K562 (cell line): ENCODE results near the gene ECHDC1. TPM values are rescaled to one million over a fixed set of nuclear protein-coding genes. Genes with fewer than 3 reads are reported as not detected.

Experiments
- ARID1B ChIP-seq: fragments of 450-650 bp; IDR thresholded peaks from 2 replicates; pipeline ENCODE4 v1.6.1; 2016; ENCODE audit warnings: antibody characterized with exemption, mild to moderate bottlenecking, inconsistent platforms
- DPF2 ChIP-seq: fragments of 450-650 bp; IDR thresholded peaks from 2 replicates; pipeline ENCODE4 v1.6.1; 2016
- E2F3 ChIP-seq: fragments of 250-450 bp; sonication (Bioruptor Pico); IDR thresholded peaks from 2 replicates; pipeline ENCODE4 v1.4.0; 2020; ENCODE audit warnings: mild to moderate bottlenecking
- ELF1 ChIP-seq: fragments of 200-800 bp; sonication (Bioruptor generic); IDR thresholded peaks from 2 replicates; pipeline ENCODE4 v1.6.1; 2016; ENCODE audit warnings: missing genetic modification characterization, missing compliant biosample characterization
- ELF4 ChIP-seq: fragments of 450-650 bp; formaldehyde crosslinking; IDR thresholded peaks from 2 replicates; pipeline ENCODE4 v1.4.0; 2022; ENCODE audit warnings: missing genetic modification characterization
- ETV1 ChIP-seq: fragments of 450-650 bp; conservative IDR thresholded peaks from 2 replicates; pipeline ENCODE4 v1.6.1; 2016; ENCODE audit warnings: missing genetic modification characterization, control low read depth, low read depth, missing compliant biosample characterization
- GATA2 ChIP-seq: sonication (generic); formaldehyde crosslinking; IDR thresholded peaks from 2 replicates; pipeline ENCODE4 v1.4.0; 2020; ENCODE audit warnings: mild to moderate bottlenecking, missing genetic modification reagents
- GTF2F1 ChIP-seq: IDR thresholded peaks from 2 replicates; pipeline ENCODE4 v1.6.1; 2011; ENCODE audit warnings: low read depth, low read length, improper control_type of control experiment
- HNRNPK ChIP-seq: fragments of 200-400 bp; formaldehyde crosslinking; IDR thresholded peaks from one replicate; pipeline ENCODE4 v1.6.1; 2018; ENCODE audit warnings: mild to moderate bottlenecking, low read depth, low read length; ENCODE audit not compliant: poor library complexity, severe bottlenecking
- IFI16 ChIP-seq: fragments of 250-450 bp; sonication (Bioruptor Pico); IDR thresholded peaks from 2 replicates; pipeline ENCODE4 v2.1.2; 2022; ENCODE audit warnings: mild to moderate bottlenecking, inconsistent platforms
- JUN ChIP-seq, 2 experiments: sonication (generic) in 1 of 2; formaldehyde crosslinking in 1 of 2; IDR thresholded peaks; 2 replicates each; pipeline versions ENCODE4 v1.6.1 to v1.8.0; 2012 to 2022; ENCODE audit warnings: borderline replicate concordance in 2 of 2, mild to moderate bottlenecking in 2 of 2, improper control_type of control experiment in 1 of 2, low read depth in 1 of 2, low read length in 1 of 2, missing genetic modification reagents in 1 of 2
- MTA1 ChIP-seq: fragments of 450-650 bp; IDR thresholded peaks from 2 replicates; pipeline ENCODE4 v1.6.1; 2017; ENCODE audit warnings: borderline replicate concordance
- NR3C1 ChIP-seq: sonication (generic); formaldehyde crosslinking; IDR thresholded peaks from 2 replicates; pipeline ENCODE4 v1.8.1; 2022; ENCODE audit warnings: missing genetic modification reagents
- NUFIP1 ChIP-seq: fragments of 450-650 bp; IDR thresholded peaks from 2 replicates; pipeline ENCODE4 v1.6.1; 2018; ENCODE audit not compliant: partially characterized antibody
- PML ChIP-seq: IDR thresholded peaks from 2 replicates; pipeline ENCODE4 v1.6.1; 2012; ENCODE audit warnings: low read length, inconsistent platforms
- RBM22 ChIP-seq: fragments of 200-400 bp; formaldehyde crosslinking; IDR thresholded peaks from 2 replicates; pipeline ENCODE4 v1.6.1; 2018; ENCODE audit warnings: low read length, low read depth; ENCODE audit not compliant: poor library complexity, severe bottlenecking
- RBM25 ChIP-seq: fragments of 200-400 bp; formaldehyde crosslinking; IDR thresholded peaks from 2 replicates; pipeline ENCODE4 v1.6.1; 2018; ENCODE audit warnings: low read length, low read depth, moderate library complexity; ENCODE audit not compliant: severe bottlenecking
- RBM39 ChIP-seq: fragments of 200-400 bp; formaldehyde crosslinking; optimal IDR thresholded peaks from 2 replicates; pipeline ENCODE3; 2018; ENCODE audit warnings: low read depth, low read length
- RCOR1 ChIP-seq, 2 experiments: IDR thresholded peaks; 2 replicates each; pipeline ENCODE4 v1.6.1; 2012; ENCODE audit warnings: low read depth in 2 of 2, low read length in 2 of 2, borderline replicate concordance in 1 of 2, improper control_type of control experiment in 1 of 2
- TEAD4 ChIP-seq, 2 experiments: sonication (generic) in 1 of 2; formaldehyde crosslinking in 1 of 2; IDR thresholded peaks; 2 replicates each; pipeline versions ENCODE4 v1.6.1 to v1.8.0; 2012 to 2022; ENCODE audit warnings: borderline replicate concordance in 1 of 2, inconsistent platforms in 1 of 2, low read length in 1 of 2, mild to moderate bottlenecking in 1 of 2, missing genetic modification reagents in 1 of 2
- TFAP4 ChIP-seq: sonication (generic); formaldehyde crosslinking; IDR thresholded peaks from 2 replicates; pipeline ENCODE4 v1.8.0; 2022; ENCODE audit warnings: missing genetic modification reagents, mild to moderate bottlenecking, moderate library complexity, borderline replicate concordance
- ZNF347 ChIP-seq: fragments of 450-650 bp; formaldehyde crosslinking; IDR thresholded peaks from 2 replicates; pipeline ENCODE4 v1.4.0; 2020; ENCODE audit warnings: low read depth, mild to moderate bottlenecking, moderate library complexity
- ZNF551 ChIP-seq: fragments of 250-450 bp; sonication (Bioruptor Pico); IDR thresholded peaks from 2 replicates; pipeline ENCODE4 v1.5.0; 2021; ENCODE audit warnings: mild to moderate bottlenecking, moderate library complexity
- ZNF696 ChIP-seq: fragments of 250-450 bp; sonication (Bioruptor Pico); conservative IDR thresholded peaks from 2 replicates; pipeline ENCODE4 v1.4.0; 2020; ENCODE audit warnings: mild to moderate bottlenecking, moderate library complexity
- ZNF780A ChIP-seq: fragments of 250-450 bp; sonication (Bioruptor Pico); IDR thresholded peaks from 2 replicates; pipeline ENCODE4 v1.5.0; 2021; ENCODE audit warnings: mild to moderate bottlenecking
- polyA plus RNA-seq, 8 experiments: library from polyadenylated mRNA; depleted of rRNA in 4 of 8; stranded (reverse) in 5 of 8; unstranded in 3 of 8; fragments of >200 nt; fragmentation: Nextera tagmentation in 2 of 8; fragmentation: Illumina TruSeq in 1 of 8; extraction: Ambion mirVana in 2 of 8; extraction: Trizol in 1 of 8; gene quantifications; 2 replicates each; pipeline versions ENCODE4 v1.2.1 to v1.2.3, GENCODE V29; 2011 to 2014; ENCODE audit warnings: inconsistent platforms in 1 of 8, missing spikeins in 1 of 8
- total RNA-seq, 7 experiments: library from RNA; depleted of rRNA in 6 of 7; stranded (reverse); fragments of >200 nt in 6 of 7; fragmentation: Illumina TruSeq in 2 of 7; extraction: Trizol in 2 of 7; gene quantifications; 2 replicates each; pipeline versions ENCODE4 v1.2.1 to v1.2.3, GENCODE V29; 2011 to 2021; ENCODE audit warnings: low replicate concordance in 1 of 7
- TF ChIP-seq, protein P1 (sequence below): fragments of 450-650 bp; IDR thresholded peaks from 2 replicates; pipeline ENCODE4 v1.6.1; 2016; ENCODE audit warnings: antibody characterized with exemption

ECHDC1 gene
- total and polyA plus RNA-seq, 9 of the 15 experiments (the other 6 are each of a cell fraction or from before 2014, with no cell fraction given): 58.0 to 105 (median 78.6) TPM

GRCh38 chr6:127342946-127343808 lies at the start of gene ECHDC1 (continued):
- TF ChIP-seq GTF2F1 (peak; percentile 62; the same call in 1 of the 2 replicates), MTA1 (peak; percentile 64; the same call in 1 of the 2 replicates), ETV1 (tag) (peak; percentile 95), PML (peak; percentile 39; the same call in 1 of the 2 replicates), RBM39 (no peak), GATA2 (CRISPR knock-in tag) (no peak), IFI16 (CRISPR knock-in tag) (no peak), ZNF696 (CRISPR knock-in tag) (no peak), ZNF347 (CRISPR knock-in tag) (no peak), ARID1B (peak; percentile 36; the same call in 1 of the 2 replicates), ELF4 (no peak), DPF2 (no peak), JUN (IDR thresholded peaks at IDR 0.05; ENCODE audit: borderline replicate concordance, low read depth, low read length) (no peak), JUN (CRISPR knock-in tag; IDR thresholded peaks at IDR 0.05; ENCODE audit: borderline replicate concordance) (no peak), ZNF780A (no peak), RBM25 (no peak), RBM22 (no peak), NUFIP1 (peak; percentile 14), RCOR1 (IDR thresholded peaks at IDR 0.05; ENCODE audit: borderline replicate concordance in 1 of 2, low read depth in 2 of 2, low read length in 2 of 2) (no peak), HNRNPK (no peak), TEAD4 (IDR thresholded peaks at IDR 0.05; ENCODE audit: low read length) (no peak; the same call in 1 of the 2 replicates), TEAD4 (CRISPR knock-in tag; IDR thresholded peaks at IDR 0.05; ENCODE audit: borderline replicate concordance) (no peak), E2F3 (peak; percentile 39; the same call in 1 of the 2 replicates), ELF1 (tag) (peak; percentile 76), ZNF551 (no peak), NR3C1 (peak; percentile 81), TFAP4 (CRISPR knock-in tag) (peak; percentile 70)
- TF ChIP-seq, protein P1, sequence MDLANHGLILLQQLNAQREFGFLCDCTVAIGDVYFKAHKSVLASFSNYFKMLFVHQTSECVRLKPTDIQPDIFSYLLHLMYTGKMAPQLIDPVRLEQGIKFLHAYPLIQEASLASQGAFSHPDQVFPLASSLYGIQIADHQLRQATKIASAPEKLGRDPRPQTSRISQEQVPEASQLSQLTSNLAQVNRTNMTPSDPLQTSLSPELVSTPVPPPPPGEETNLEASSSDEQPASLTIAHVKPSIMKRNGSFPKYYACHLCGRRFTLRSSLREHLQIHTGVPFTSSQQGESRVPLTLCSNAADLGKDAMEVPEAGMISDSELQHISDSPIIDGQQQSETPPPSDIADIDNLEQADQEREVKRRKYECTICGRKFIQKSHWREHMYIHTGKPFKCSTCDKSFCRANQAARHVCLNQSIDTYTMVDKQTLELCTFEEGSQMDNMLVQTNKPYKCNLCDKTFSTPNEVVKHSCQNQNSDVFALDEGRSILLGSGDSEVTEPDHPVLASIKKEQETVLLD: peak; percentile 42; the same call in 1 of the 2 replicates
